Fibroblast of skin of right biceps (primary cell): ENCODE data around the gene SLC3A2.
"Not testable (repeated sequence)": the region's sequence is repeated elsewhere in the genome, so short reads cannot be mapped to it uniquely, and the experiment has no call there.

Experiments
- DNase-seq: peaks from one replicate; pipeline ENCODE4 v3.0.0-alpha.2; 2013

The SLC3A2 gene

DNA sequence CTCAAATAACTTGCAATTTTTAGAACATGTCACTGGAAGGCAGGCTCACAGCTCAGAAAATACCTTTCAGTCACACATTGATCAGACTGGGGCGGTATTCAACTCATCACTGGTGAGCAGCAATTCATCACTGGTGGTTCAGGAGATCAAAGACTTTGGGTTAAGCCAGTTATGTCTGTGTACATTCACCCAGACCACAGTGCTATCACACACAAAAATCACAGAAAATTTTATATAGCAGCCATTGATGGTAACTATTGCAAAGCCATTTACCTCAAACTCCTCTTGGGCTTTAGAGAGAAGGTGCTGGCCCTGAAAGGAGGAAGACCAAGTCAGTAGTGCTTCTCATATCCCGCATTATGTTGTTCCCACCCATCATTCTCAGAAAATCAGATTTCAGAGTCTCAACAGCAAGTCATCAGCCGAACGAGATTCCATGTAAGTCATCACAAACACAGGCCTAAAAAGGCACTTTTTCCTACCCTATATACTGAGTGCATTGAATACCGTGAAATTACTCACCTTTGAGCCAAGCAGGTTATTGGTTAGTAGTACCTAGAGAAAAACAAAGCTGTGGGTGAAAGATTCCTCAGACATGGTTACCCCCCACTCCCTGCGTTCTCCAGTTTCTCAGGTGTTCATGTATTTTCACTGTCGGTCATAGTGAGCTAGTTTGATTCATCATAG lies 27.3 kb upstream of the SLC3A2 start:
- no peak for DNase-seq

- no peak for DNase-seq
Observed at GRCh38 chr11:62854013-62854824, 26.5 kb upstream of the SLC3A2 start.

DNA sequence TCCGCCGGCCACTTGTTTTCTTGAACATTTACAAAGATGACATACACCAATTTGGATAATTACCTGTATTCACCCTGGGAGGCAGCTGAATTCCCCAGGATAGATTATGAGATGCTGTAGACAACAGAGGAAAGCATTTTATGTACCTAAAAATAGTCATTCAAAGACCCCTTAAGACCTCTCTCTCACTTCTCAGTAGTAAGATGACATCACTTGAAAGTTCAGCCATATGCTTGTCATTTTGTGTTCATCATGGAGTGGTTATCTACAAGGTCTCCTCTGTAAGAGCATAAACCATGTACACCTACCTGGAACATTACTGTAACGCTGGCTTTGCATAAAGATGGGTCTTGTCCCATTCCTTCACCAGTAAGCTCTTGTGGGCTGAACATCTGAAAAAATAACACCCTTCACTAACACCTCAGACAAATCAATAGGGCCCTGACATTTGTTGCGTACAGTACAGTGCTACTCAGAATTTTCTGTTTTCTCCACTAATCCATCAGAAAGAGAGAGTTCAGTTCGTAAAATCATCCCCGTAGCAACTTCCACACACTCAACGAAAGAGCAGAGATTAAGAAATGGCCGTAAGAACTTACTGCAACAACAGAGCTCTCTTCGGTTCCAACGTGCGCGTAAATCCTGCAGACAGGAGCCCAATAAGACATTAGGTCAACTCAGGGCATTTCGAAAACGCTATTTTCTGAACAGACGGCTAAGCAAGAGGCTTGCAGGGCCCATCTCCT lies 25.7 kb upstream of the SLC3A2 start:
- DNase-seq = no peak

DNA sequence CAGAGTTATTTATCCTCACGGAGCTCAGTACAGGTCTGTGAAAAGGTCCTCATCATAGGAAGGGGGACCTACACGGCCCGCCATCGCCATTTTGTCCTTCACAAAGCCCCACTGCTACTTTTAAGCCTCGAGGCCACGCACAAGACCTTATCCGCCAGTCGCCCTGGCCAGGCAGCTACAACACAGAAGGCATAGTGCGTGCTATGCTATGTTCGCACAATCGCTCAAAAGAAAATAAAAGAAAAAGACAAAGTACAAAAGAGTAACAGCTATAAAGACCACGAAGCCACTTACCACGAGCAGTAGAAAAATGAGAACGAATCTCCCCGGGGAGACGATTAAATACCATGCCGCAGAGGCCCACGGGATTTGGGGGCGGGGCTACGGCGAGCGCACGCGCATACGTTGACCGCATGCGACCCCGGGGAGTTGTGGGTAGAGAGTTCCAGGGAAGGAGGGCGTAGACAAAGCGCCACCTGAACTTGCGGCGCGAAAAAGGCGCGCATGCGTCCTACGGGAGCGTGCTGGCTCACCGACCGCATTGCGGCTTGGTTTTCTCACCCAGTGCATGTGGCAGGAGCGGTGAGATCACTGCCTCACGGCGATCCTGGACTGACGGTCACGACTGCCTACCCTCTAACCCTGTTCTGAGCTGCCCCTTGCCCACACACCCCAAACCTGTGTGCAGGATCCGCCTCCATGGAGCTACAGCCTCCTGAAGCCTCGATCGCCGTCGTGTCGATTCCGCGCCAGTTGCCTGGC lies 24.9 kb upstream of the SLC3A2 start:
- DNase-seq = peak; percentile 98

GRCh38 chr11:62856333-62856895 lies 24.3 kb upstream of the SLC3A2 start:
- no peak for DNase-seq

DNA sequence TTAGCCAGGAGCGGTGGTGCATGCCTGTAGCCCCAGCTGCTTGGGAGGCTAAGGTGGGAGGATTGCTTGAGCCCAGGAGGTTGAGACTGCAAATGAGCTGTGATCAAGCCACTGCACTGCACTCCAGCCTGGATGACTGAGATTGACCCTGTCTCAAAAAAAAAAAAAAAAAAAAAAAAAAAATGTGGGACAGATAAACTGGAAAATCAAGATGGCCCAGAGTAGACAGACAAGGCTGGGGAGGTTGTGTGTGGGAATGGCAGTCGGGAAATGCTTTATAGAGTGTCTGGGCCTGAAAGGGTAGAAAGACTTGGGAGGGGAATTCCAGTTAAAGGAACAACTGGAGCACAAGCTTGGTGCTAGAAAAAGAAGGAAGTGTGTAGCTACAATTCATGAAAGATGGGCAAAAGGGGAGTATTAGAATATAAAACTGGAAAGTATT lies 23.1 kb upstream of the SLC3A2 start:
- DNase-seq = no peak

DNA sequence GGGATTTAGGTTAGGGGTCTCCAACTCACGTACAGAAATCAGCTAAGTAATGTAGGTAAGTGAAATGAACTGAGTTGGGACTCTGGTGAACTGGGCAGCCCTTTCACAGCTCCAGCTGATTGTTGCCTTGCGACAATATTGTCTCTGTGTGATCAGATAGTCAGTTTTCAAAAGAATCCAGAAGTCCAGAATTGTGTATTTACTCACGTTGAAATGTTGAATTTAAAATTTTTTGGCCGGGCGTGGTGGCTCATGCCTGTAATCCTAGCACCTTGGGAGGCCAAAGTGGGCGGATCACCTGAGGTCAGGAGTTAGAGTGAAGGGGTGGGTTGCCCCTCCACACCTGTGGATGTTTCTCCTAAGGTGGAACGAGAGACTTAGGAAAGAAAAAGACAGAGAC lies 22.5 kb upstream of the SLC3A2 start:
- DNase-seq = no peak

GRCh38 chr11:62859281-62859703 lies 21.4 kb upstream of the SLC3A2 start:
- DNase-seq = not testable (repeated sequence)

- DNase-seq = no peak
Observed at GRCh38 chr11:62860835-62861563, 19.7 kb upstream of the SLC3A2 start.

GRCh38 chr11:62861564-62862192 lies 19.0 kb upstream of the SLC3A2 start:
- not testable (repeated sequence) for DNase-seq

DNA sequence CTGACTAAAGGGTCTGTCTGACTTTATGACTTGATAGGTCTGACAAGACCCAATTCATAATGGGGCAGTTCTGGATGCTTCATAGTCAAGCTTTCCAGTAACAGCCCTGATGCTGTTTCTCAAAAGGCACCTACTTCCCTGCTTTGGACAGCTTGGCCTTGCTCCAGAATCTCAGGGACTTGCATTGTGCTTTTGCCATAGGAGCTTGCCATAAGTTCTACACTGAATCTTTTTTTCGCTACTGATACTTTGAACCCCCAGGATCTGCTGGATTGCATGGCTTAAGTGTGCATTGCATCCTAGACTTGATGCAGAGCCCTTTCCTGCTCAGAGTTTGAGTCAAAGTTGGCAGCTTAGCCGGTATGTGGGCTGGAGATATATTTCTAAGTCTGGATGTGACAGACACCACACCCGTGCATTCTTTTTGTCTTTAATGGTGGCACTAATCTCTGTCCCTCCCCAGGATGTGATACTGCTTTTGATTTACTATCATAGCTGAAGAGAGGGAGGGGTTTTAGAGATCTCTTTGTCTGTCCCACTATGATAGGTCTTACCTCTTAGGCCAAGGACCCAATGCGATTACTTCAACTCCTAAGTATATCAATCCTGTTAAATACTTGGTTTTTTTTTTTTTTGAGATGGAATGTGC lies 16.9 kb upstream of the SLC3A2 start:
- no peak for DNase-seq

DNA sequence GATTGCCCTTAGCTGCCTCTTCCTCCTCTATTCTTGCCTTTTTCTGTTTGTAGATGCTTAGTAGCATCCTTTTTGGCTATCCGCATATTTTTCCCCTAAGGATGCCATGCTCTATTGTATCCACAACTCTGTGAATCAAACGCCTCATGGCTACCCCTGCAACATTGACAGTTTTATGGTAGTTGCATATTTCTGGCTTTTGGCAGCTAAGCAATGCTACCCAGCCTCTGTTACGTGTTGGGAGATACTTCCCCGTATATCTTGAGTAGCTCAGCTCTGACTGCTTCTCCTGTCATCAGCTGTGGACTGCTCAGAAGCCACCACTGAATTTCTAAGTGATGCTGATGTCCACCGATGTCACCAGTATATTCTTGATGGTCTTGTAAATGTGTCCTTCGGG lies 15.1 kb upstream of the SLC3A2 start:
- DNase-seq = no peak

DNA sequence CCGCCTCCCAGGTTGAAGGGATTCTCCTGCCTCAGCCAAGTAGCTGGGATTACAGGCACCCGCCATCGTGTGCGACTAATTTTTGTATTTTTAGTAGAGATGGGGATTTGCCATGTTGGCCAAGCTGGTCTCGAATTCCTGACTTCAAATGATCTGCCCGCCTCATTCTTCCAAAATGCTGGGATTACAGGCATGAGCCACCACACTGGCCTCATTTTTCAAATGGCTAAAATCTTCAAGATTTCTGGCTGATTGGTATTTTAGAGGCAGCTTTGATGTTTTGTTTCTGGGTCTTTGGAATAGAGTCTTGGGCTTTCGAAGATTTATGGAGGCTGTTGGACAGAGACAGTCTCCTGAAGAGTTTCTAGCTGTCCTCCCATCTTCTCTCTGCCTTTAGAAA lies 5.8 kb upstream of the SLC3A2 start:
- DNase-seq = no peak

DNA sequence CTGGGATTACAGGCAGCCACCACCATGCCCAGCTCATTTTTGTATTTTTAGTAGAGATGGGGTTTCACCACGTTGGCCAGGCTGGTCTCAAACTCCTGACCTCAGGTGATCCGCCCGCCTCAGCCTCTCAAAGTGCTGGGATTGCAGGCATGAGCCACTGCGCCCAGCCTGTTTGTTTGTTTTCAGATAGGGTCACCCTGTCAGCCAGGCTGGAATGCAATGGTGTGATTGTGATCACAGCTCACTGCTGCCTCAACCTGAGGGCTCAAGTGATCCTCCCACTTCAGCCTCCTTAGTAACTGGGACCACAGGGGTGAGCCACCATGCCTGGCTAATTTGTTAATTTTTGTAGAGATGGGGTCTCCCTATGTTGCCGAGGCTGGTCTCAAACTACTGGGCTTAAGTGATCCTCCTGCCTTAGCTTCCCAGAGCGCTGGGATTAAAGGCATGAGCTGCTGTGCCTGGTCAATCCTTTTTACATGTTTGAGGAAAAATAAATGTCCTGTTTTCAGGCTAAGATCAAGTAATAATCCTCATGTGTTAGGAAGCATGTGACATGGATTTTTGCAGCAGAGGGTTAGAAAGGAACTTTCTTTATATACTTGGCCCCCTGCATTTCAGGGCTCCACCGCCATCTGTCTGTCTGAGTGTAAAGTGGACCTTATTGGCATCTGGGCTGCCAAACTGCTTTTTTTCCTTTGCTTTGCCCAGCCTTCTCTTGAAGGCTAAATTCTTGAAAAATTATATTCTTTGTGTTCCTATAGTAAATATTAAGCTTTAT lies 4.8 kb upstream of the SLC3A2 start:
- no peak for DNase-seq

DNA sequence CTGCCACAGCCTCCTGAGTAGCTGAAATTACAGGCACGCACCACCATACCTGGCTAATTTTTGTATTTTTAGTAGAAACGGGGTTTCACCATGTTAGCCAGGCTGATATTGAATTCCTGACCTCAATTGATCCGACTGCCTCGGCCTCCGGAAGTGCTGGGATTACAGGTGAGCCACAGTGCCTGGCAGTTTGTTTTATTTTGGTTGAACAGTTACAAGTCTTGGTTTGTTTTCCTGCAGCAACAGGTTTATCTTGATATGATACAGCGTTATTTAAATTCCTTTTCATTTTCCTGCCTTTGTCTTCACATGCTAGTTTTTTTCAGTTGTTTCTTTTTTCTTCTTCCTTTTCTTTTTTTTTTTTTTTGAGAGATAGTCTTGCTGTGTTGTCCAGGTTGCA lies 4.0 kb upstream of the SLC3A2 start:
- DNase-seq = no peak

DNA sequence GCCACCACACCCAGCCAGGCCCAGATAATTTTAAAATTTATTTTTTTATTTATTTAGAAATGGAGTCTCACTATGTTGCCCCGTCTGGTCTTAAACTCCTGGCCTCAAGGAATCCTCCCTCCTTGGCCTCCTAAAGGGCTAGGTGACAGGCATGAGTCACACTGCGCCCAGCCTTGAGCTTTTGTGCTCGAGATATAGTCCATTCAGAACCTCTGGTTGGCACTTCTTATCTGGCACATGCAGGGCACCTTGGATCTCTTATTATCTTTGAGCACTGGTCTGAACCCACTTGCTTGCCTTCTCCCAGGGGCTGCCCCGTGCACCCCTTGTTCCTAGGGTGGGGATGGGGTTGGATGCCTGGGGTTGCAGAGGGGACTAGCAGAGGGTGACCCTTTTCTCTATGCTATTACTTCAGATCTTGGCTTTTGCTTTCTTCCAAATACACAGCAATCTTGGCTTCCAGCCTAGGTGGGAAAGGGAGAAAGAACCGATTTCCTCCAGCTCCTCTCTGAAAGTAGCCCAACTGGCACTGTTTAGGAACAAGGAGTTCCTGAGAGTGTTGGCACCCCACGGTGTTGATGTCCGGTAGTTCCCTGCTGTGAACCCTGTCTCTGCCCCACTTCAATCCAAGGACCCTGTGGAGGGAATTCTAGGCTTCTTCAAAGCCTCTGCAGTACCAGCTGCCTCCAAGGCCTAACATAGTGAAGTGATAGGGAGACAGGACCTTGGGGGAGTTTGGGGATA lies 1.3 kb upstream of the SLC3A2 start:
- DNase-seq = no peak

DNA sequence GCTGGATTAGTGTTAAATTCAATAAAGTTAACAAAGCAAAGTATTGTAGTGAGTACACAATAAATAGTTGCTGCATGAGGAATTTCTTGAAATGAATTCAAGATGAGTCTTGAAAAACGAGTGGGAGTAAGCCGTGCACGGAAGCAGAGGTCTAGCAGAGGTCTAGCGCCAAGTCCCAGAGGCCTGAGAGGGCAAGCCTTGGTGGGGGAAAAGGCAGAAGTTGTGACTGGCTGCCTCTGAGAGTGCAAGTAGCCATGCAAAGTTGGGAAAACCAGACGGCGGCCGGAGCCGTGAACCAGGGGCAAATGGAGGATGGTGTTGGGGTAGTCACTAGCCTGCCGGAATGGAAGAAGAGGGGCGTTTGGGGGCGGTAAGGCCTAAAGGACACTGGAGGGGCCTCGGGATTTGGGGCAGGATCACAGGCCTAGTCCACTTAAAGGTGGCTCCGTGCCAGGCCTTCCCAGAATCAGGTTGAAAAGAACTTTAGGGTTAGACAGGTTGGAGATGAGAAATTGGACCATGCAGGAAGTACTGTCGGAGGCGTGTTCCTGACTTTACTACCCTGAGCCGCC lies 379 bp upstream of the SLC3A2 start:
- peak; percentile 71 for DNase-seq

- DNase-seq = peak; percentile 99
Observed at GRCh38 chr11:62881579-62882430, 1.1 kb downstream of the SLC3A2 start.
